GM18519 (cell line): ENCODE data around the gene FBLN7.

Experiments used
- ATAC-seq: cut with Tn5 transposase; IDR thresholded peaks from one replicate; pipeline ENCODE4 v1.9.1; 2021; ENCODE audit warnings: mild to moderate bottlenecking, moderate library complexity; ENCODE audit not compliant: unreplicated experiment, low FRiP score

Gene FBLN7

DNA sequence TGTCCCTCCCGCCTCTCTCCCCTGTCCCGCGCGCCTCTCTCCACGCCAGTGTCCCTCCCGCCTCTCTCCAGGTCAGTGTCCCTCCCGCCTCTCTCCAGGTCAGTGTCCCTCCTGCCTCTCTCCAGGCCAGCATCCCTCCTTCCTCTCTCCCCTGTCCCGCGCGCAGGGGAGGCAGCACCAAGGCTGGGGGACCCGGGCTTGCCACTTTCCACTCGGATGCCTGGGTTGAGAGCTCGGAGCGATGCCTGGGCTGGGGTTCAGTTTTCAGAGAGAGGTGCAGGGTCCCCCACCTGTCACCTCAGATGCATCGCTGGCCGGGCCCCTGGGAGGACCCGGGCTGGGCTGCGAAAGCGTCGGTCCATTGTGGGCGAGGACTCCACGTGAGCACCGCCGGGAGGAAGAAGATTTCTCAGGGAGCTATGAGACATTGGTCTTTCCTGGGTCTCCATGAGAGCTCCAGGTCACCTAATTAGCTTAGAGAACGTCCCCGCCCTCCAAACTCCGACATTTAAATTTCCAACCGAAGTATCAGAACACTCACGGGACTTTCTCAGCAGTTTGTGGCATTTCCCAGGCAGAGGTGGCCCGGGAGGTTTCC lies 2.1 kb downstream of the FBLN7 start:
- no peak for ATAC-seq

- no peak for ATAC-seq
These were observed 2.9 kb downstream of the FBLN7 start for GRCh38 chr2:112140899-112141625.

DNA sequence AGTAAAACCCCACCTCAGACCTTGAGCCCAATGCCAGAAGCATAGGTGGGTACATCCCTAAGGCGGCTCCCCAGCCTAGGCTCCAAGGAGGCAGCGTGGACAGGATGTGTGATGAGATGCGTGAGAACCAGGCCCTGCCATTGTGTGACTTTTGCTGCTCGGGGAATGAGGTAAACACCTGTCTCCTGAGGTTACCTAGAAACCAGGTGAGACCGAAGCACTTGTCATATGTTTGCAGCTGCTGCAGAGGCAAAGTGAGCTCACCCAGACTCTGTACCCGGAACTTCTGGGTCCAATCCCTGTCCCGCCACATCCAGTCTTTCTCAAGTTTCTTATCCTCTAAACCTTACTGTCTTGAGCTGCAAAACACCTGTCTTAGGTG lies 3.4 kb downstream of the FBLN7 start:
- no peak for ATAC-seq

GRCh38 chr2:112142525-112143078 lies 4.4 kb downstream of the FBLN7 start:
- no peak for ATAC-seq

DNA sequence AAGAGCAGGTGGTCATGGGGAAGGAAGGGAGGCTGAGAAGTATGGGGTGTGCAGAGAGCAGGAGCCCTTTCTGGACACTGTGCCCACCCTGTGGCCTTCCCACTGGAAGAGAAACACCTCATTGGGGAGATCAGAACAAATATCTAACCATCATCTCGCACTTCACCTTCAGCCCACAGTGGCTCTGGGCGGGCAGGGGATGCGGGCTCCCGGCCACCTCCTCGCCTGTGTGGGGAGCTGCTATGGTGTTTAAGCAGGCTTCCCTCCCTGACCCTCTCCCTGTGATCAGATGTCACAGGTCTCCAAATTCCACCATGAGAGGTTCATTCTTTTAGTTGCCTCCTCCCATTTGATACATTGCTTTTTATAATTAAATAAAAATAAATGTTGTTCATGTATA lies 5.0 kb downstream of the FBLN7 start:
- no peak for ATAC-seq

- ATAC-seq, result no peak
These were observed 6.8 kb downstream of the FBLN7 start for GRCh38 chr2:112144966-112145365.

- ATAC-seq, result no peak
These were observed 9.4 kb downstream of the FBLN7 start for GRCh38 chr2:112147382-112148168.

- ATAC-seq, result no peak
These were observed 10.3 kb downstream of the FBLN7 start for GRCh38 chr2:112148477-112148876.

GRCh38 chr2:112149194-112149593 lies 11.0 kb downstream of the FBLN7 start:
- no peak for ATAC-seq

- ATAC-seq, result no peak
These were observed 11.8 kb downstream of the FBLN7 start for GRCh38 chr2:112149866-112150435.

DNA sequence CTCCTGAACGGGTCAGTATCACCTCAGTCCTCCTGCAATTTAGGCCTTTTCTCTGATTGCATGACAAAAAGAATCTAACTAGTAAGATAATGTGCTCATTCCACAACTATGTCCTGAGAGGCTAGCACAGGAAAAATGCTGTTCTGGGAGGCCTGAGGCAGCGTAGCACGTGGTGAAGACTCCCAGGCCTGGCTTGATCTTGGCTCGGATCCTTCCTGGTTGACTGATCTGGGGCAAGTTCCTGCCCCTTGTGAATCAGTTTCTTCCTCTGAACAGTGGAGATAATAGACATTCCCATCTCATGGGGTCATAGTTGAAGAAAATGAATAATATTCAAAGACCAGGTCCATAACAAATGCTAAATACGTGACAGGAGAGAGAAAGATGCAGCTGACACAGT lies 12.3 kb downstream of the FBLN7 start:
- ATAC-seq, result no peak

DNA sequence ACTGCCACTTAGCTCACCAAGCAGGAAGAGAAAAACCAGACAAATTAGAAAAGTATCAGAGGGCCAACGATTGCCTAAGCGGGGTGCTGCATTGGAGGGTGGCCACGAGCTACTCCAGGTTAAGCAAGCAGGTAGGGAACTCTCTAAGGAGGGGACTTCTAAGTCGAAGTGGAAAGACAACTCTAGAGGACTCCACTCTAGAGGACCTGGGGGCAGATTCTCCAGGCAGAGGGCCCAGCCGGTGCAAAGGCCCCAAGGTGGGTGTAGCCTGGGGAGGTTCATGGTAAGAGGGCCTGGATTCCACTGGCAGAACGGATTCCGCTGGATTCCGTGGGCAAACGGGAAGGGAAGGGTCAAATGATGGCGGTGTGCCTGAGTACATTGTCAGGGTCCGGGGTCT lies 12.7 kb downstream of the FBLN7 start:
- no peak for ATAC-seq

- no peak for ATAC-seq
These were observed 13.1 kb downstream of the FBLN7 start for GRCh38 chr2:112151271-112151670.

GRCh38 chr2:112151701-112152440 lies 13.7 kb downstream of the FBLN7 start:
- ATAC-seq, result no peak

DNA sequence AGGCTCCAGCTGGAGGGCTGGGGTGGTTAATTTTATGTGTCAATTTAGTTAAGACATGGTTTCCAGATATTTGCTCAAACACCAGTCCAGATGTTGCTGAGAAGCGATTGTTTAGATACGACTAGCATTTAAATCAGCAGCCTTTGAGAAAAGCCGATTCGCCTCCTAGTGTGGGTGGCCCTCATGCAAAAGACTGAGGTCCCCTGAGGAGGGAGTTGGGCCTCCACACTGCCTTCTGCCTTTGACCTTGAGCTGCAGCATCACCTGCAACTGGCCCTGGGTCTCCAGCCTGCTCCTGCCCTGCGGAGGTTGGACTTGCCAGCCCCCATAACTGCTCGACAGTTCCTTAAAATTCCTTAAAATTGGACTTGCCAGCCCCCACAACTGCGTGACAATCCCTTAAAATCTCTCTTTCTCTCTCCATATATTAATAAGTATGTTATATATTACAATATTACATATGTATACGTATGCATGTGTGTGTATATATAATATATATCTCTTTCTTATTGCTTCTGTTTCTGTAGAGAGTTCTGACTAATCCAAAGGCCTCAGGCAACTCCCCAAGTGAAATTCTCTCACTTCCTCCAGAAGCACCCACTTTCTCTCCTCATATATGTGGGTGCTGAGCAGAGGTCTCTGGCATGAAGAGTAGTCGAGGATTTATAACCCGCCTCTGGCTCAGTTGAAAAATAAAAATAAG lies 14.4 kb downstream of the FBLN7 start:
- ATAC-seq, result no peak

GRCh38 chr2:112153179-112153490 lies 14.9 kb downstream of the FBLN7 start:
- ATAC-seq, result no peak

- ATAC-seq, result no peak
These were observed 15.3 kb downstream of the FBLN7 start for GRCh38 chr2:112153501-112153900.

GRCh38 chr2:112154246-112155117 lies 16.3 kb downstream of the FBLN7 start:
- no peak for ATAC-seq
